ENCODE data around the gene PPFIBP2.

Gene PPFIBP2

GRCh38 chr11:7558046-7558445 lies 44.2 kb downstream of the PPFIBP2 start:
- no peak for DNase-seq

DNA sequence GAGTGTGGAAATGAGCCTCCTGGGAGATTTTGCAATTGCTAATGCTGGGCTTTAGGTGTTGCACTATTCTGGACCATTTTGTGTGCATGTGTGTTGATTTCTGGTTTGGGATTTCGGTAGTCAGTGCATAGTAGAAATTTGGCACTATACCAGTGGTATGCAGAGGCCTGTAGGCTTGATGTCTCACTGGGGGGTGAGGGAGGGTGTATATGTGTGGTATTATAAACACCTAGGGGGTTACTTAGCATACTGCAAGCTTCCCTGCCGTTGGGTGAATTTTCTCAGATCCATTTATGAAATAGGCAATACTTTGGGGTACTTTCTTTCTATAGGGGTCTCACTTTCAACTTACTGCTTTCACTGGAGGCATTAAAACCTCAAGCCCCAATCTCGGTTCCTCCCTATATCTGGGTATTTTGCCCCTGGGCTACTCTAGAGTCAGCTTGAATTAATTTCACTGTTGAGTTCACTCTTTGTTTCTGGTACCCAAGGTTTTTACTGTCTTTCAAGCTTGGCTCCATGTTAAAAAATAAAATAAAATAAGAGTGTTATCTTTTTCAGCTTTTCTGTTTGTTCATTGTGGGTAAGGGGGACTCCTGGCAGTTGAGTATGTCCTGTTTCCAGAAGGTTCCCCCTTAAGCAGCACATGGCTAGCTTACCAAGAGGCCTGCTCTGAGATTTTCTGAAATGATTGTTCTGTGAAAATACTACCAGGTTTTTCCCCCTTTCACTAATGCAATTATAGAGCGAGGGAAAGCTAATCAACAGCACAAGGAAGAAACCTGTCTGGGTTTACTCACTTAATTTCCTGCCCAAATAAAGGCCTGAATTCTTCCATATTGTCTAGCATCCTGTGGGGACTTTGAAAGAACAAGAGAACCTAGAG lies 45.8 kb downstream of the PPFIBP2 start:
- DNase-seq, result no peak

- DNase-seq, result no peak
Observed at GRCh38 chr11:7561562-7561961, 47.8 kb downstream of the PPFIBP2 start.

DNA sequence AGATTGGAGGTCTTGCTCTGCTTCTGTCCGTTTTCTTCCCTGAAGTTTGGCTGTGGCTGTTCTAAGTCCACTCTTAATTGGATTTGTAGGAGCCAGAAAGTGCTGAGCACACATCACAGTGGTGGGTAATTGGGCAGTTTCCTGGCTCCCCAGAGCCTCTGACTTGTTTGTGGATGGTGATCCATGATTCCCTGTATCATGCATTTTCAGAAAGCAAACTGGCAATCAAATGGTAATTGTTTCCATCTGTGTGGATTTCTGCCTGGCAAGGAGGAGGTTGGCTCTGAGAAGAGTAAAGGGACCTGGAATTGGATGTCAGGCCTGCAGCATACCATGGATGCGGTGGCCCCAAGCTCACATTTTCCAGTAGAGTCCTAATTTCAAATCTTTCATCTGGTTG lies 49.5 kb downstream of the PPFIBP2 start:
- no peak for DNase-seq

DNA sequence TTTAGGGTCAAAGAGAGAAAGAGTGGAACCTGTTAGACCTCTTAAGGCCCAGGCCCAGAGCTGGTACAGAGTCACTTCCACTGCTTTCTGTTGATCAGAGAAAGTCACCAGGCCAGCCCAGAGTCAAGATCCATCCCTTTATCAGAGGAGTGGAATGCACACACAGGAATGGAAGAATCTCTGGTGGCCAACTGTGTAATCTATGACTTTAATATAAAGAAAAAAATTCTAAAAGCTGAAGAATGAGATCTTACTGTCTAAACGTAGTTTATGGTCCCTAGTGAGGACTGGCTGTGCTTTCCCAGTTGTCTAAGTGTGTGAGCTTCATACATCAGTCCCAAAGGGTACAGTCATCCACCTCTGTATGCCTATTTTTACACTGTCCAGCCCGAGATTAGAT lies 51.0 kb downstream of the PPFIBP2 start:
- DNase-seq, result no peak

GRCh38 chr11:7567311-7567710 lies 53.5 kb downstream of the PPFIBP2 start:
- DNase-seq, result no peak

GRCh38 chr11:7569044-7569443 lies 55.2 kb downstream of the PPFIBP2 start:
- DNase-seq, result no peak

DNA sequence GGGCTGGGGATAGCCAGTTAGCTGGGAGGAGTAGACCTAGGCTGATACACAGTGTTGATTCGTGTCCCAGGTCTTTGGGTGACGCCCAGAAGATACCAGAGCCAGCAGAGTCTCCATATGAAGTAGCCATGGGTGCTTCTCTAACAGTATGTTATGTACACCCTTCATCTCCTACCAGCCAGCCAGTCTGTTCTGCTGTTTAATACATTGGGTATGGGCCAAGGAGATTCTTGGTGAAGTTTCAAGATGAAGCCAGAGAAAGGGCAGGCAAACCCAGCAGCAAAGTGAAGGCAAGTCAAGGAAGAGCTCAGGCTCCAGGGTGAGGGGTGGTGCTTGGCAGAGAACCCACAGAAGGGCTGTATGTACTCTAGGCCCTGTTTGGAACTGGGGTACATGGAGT lies 56.4 kb downstream of the PPFIBP2 start:
- DNase-seq, result no peak

DNA sequence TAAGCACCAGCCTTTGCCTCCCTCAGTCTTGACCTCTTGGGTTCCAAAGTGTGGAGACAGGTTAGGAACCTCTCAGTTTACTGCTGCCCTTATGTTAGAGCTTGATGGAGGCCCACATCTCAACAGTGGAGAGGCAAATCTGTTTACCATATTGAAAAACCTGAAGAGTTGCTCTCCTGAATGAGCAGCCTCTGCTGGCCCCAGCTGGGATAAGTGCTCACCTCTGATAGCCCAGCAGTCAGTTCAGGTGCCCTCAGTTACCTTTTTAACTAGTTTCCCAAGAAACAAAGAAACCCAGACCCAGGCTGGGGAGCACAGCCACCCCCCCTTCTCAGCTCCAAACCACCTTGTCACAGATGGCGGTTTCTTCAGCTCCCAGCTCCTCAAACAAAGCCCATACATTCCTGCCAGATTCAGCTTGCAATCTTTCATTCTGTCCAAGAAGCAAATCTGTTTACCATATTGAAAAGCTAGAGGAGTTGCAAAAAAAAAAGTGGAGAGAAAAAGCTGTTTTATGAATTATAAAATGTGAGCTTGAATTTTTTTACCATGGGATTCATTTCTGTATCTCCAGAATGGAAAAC lies 57.2 kb downstream of the PPFIBP2 start:
- no peak for DNase-seq

DNA sequence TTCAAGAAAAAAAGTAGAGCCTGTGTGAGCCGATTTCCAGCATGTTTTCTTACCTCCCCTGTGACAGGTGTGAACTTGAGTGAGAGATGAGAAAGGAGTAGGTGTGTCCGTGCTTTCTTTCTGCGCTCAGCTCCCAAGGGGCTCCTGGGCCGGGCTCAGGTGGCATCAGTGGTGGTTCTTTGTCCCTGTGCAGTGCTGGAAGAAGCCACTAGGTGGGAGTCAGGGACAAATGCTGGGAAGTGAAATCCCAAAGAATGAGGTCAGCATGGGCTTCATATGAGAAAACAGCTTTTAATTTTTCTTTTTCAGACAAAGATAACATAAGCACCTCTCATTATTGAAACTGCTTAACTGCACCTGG lies 57.8 kb downstream of the PPFIBP2 start:
- DNase-seq, result peak; percentile 64 to 93

- no peak for DNase-seq
Observed at GRCh38 chr11:7572001-7572712, 58.4 kb downstream of the PPFIBP2 start.

GRCh38 chr11:7573193-7573557 lies 59.4 kb downstream of the PPFIBP2 start:
- DNase-seq, result no peak

DNA sequence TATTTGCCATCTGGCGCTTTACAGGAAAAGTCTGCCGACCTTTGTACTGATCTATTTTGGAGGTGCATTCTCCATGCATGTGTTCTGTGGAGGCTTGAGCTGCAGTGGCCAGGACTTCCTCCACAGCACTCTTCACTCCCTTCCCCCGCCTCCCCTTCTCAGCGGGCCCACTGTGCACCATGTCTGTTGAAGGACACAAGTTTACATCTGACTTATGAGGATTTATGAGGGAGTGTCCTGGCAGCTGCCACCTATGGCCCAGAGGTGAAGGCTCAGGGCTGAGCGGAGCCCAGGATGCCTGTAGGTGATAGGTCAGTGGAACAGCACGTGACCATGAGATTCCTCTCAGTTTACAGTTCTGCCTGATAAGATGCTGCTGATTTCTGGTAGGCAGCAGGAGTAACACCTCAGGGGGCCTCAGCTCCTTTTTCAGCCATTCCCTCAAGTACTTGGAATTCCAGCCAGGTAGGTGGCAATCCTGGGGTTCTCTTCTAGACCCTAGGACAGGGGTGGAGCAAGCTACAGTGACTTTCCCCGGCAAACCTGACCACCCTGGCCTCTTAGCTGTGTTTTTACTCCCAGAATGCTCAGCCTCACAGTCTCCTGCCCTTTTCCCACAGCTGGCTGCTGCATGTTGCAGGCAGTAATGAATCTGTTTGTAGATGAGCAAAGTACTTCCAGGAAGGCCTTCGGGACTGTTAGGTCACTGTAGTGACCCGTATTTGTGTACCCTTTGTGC lies 59.9 kb downstream of the PPFIBP2 start:
- DNase-seq, result no peak

- DNase-seq, result no peak
Observed at GRCh38 chr11:7574491-7575130, 60.8 kb downstream of the PPFIBP2 start.

DNA sequence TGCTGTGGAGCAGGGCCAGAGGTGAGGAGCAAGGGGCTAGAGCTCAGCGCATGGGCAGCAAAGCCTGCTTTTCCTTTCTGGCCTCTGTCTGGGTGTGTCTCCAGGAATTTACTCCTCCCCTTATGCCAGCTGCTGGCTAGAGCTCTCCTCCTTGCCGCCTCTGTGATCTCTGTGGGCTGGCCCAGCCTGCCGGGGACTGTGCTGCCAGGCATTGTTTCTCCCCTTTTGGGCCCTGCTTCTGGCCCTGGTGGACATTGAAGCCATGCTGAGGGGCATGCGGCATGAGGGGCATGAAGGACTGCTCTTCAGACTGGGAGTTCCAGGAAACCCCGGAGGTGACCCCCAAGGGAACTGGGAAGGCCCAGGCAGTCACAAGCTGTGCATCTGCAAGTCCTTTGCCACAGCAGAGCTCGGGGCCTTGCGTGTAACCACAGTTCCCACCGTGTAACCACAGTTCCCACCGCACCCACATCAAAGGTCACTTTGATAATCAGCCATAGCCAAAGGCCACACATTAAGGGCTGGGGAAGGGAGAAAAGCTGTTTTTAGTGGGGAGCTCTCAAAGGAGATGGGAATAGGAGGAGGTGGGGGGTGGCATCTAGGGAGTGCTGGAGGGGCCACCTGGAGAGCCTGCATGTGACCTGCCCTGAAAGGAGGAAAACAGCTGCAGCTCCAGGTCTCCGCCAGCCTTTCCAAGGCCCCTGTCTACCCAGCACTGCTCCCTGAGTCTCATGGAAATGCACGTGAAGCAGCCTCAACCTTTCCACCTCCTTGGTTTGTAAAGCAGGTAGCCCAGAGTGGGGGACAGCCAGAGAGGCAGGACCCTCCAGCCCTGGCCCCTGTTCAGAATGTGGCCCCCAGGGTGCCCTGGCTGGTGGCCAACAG lies 62.3 kb downstream of the PPFIBP2 start:
- DNase-seq, result peak in 1 of 2 experiments; percentile 54

- DNase-seq, result no peak
Observed at GRCh38 chr11:7576726-7577290, 63.0 kb downstream of the PPFIBP2 start.

GRCh38 chr11:7577291-7578190 lies 63.7 kb downstream of the PPFIBP2 start:
- no peak for DNase-seq

DNA sequence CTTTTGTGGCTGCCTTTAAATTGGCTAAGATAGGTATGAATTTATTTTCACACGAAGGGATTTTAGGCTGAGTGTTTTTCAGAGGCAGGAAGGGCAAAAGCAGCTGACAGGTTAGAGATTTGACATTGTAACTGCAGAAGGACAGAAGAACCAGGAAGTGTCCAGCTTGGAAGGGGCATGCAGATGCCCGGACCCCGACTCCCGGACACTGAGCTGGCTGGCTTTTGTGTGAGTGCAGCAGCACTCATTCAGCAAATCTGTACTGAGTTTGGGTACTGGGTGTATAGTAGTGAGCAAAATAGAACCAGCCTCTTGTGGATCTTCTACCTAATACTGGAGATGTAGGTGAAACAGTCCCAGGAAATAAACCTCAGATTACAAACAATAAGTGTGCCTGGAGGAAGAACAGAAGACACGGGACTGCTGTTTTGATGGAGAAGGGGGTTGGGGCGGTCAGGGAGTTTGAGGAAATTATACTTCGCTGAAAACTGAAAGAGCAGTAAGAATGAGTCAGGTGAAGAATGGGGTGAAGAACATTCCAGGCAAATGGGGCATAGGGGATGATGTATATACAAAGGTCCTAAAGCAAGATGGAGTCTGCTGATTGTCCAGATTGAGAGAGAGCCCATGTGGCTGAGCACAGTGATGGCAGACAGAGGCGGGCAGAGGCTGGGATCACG lies 64.6 kb downstream of the PPFIBP2 start:
- DNase-seq, result no peak

DNA sequence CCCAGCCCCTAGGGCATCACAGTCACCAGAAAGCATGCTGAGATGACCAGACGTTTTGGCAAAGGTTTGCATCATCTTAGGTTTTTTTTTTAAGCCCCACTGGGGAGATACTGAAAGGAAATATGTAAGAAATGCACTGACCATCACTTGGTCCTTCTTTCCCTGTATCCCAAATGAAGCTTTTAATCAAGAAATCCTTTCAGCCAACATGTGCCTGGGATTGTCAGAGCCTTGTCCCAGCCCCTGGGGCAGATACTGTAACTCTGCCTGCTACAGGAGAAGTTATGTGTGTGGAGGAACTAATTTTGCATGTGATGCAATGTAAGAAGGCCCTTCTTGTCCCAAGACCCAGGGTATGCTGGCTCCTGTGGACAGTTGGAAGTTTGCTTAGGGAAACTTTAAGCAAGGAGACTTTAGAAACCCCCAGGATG lies 65.6 kb downstream of the PPFIBP2 start:
- DNase-seq, result no peak

Measured in NCI-H526 (cell line).